Mesendoderm (in vitro differentiated cells): Measurements from ENCODE around the gene ST6GAL1.

Source experiments
- DNase-seq: peaks from one replicate; pipeline ENCODE4 v3.0.0; 2013
- H2AK5ac ChIP-seq: 2 replicates; pipeline ENCODE4 v1.6.1; 2013; ENCODE audit warnings: low read length, inconsistent platforms
- H2BK120ac ChIP-seq: 2 replicates; pipeline ENCODE4 v1.6.1; 2013; ENCODE audit warnings: low read depth, mild to moderate bottlenecking, low read length, moderate library complexity, mixed read lengths
- H2BK15ac ChIP-seq: replicated peaks from 2 replicates; pipeline ENCODE4 v1.6.1; 2013; ENCODE audit warnings: low read depth, mild to moderate bottlenecking, moderate library complexity
- H2BK5ac ChIP-seq: 2 replicates; pipeline ENCODE4 v1.6.1; 2013; ENCODE audit warnings: low read length, inconsistent platforms
- H3K18ac ChIP-seq: 2 replicates; pipeline ENCODE4 v1.6.1; 2013; ENCODE audit warnings: mild to moderate bottlenecking, low read length, mixed read lengths
- H3K23ac ChIP-seq: one replicate; pipeline ENCODE4 v1.6.1; 2013; ENCODE audit warnings: low read length
- H3K27ac ChIP-seq: 2 replicates; pipeline ENCODE4 v1.5.1; 2013; ENCODE audit warnings: low read depth, mild to moderate bottlenecking, inconsistent platforms, low read length, moderate library complexity
- H3K27me3 ChIP-seq: 2 replicates; pipeline ENCODE4 v1.6.1; 2013; ENCODE audit warnings: low read length, control low read depth, mild to moderate bottlenecking, inconsistent platforms; ENCODE audit not compliant: insufficient read depth, poor library complexity
- H3K36me3 ChIP-seq: 2 replicates; pipeline ENCODE4 v1.6.1; 2013; ENCODE audit warnings: low read length, inconsistent platforms; ENCODE audit not compliant: control insufficient read depth, insufficient read depth
- H3K4ac ChIP-seq: one replicate; pipeline ENCODE4 v1.6.1; 2013; ENCODE audit warnings: low read depth, mild to moderate bottlenecking, low read length, moderate library complexity
- H3K4me1 ChIP-seq: 2 replicates; pipeline ENCODE4 v1.6.1; 2013; ENCODE audit warnings: low read depth, low read length, inconsistent platforms; ENCODE audit not compliant: control insufficient read depth
- H3K4me2 ChIP-seq: 2 replicates; pipeline ENCODE4 v1.6.1; 2013; ENCODE audit warnings: low read length
- H3K4me3 ChIP-seq: 2 replicates; pipeline ENCODE4 v1.5.1; 2013; ENCODE audit warnings: mild to moderate bottlenecking, low read length
- H3K56ac ChIP-seq: one replicate; pipeline ENCODE4 v1.6.1; 2013; ENCODE audit warnings: low read length
- H3K79me1 ChIP-seq: 2 replicates; pipeline ENCODE4 v1.6.1; 2013; ENCODE audit warnings: low read length, inconsistent platforms
- H3K79me2 ChIP-seq: 2 replicates; pipeline ENCODE4 v1.6.1; 2013; ENCODE audit warnings: mild to moderate bottlenecking, low read length; ENCODE audit not compliant: control insufficient read depth, insufficient read depth
- H3K9ac ChIP-seq: 2 replicates; pipeline ENCODE4 v1.6.1; 2013; ENCODE audit warnings: low read length, inconsistent platforms
- H4K5ac ChIP-seq: one replicate; pipeline ENCODE4 v1.6.1; 2013; ENCODE audit warnings: low read length
- H4K8ac ChIP-seq: one replicate; pipeline ENCODE4 v1.6.1; 2013; ENCODE audit warnings: low read depth, mild to moderate bottlenecking, control low read depth, low read length, moderate library complexity
- WGBS: extraction: QIAGEN DNeasy Blood & Tissue Kit; methylation state at CpG from one replicate; pipeline ENCODE4 v1.1.7; 2013; ENCODE audit warnings: low lambda C conversion rate, missing lambda C conversion rate; ENCODE audit not compliant: insufficient coverage; ENCODE audit errors: extremely low coverage; 5-methylcytosine and 5-hydroxymethylcytosine counted together

The ST6GAL1 gene

DNA sequence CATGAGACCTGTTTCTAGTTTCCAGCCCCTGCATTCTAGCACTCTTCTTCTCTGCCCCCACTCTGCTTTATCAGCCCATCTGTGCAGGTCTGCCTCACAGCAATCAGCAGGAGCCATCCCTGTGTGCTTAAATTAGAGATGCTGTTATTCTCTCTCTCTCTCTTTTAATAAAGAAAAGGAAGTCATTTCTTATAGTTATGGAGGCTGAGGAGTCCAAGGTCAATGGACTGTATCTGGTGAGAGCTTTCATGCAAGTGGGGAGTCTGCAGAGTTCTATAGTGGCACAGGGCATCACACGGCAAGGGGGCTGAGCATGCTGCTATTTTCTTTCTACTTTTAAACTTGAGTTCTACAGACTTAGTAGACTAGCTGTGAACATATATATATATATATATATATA, 4.5 kb upstream of the ST6GAL1 start:
- H3K4me3 ChIP-seq, result no peak overlapping the region
- DNase-seq, result no peak
- no peak overlapping the region for H3K4ac ChIP-seq
- no peak overlapping the region for H2BK120ac ChIP-seq
- H3K4me1 ChIP-seq, result peaks cover 3% of the 10 kb centered on the region
- H3K79me1 ChIP-seq, result no peaks in the 10 kb centered on the region
- no peak overlapping the region for H2BK15ac ChIP-seq
- no peak overlapping the region for H3K23ac ChIP-seq
- no peak overlapping the region for H4K8ac ChIP-seq
- no peak overlapping the region for H3K9ac ChIP-seq
- no peak overlapping the region for H3K27ac ChIP-seq
- H2AK5ac ChIP-seq, result no peak overlapping the region
- WGBS, result no CpG with 5 or more reads among the region's 1 CpG
- no peak overlapping the region for H3K18ac ChIP-seq
- no peaks in the 10 kb centered on the region for H3K27me3 ChIP-seq
- no peak overlapping the region for H3K56ac ChIP-seq
- H4K5ac ChIP-seq, result no peak overlapping the region
- no peaks in the 10 kb centered on the region for H3K36me3 ChIP-seq
- H3K79me2 ChIP-seq, result no peaks in the 10 kb centered on the region
- no peak overlapping the region for H2BK5ac ChIP-seq
- H3K4me2 ChIP-seq, result no peak overlapping the region

DNA sequence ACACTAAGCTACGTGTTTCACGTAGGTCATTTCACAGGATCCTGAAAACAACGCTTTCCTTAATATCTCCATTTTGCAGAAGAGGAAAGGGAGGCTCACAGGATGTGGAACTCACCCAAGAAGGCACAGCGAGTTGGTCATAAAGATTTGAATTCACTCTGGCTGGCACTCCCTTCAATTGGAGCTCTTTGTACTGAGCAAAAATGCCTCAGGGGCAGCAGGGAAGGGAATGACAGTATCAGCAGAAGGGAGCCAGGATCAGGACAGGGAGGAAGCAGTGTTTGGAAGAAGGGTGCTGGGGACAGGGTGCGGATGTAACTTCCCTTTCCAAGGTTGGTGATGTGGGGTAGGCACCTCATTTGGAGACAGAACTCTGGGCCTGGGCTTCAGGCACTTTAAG, 1.1 kb upstream of the ST6GAL1 start:
- no peak overlapping the region for H2BK120ac ChIP-seq
- no peaks in the 10 kb centered on the region for H3K27me3 ChIP-seq
- no peak overlapping the region for H2AK5ac ChIP-seq
- H3K27ac ChIP-seq, result no peak overlapping the region
- peak; percentile 25 for DNase-seq
- no peak overlapping the region for H4K5ac ChIP-seq
- peaks cover 10% of the 10 kb centered on the region for H3K79me1 ChIP-seq
- H3K4ac ChIP-seq, result no peak overlapping the region
- WGBS, result no CpG with 5 or more reads among the region's 5 CpGs
- no peak overlapping the region for H2BK15ac ChIP-seq
- H3K36me3 ChIP-seq, result no peaks in the 10 kb centered on the region
- peaks cover 20% of the 10 kb centered on the region for H3K79me2 ChIP-seq
- H3K4me2 ChIP-seq, result no peak overlapping the region
- no peak overlapping the region for H3K23ac ChIP-seq
- peak overlapping the region; percentile 30 for H3K56ac ChIP-seq
- peaks cover 6% of the 10 kb centered on the region for H3K4me1 ChIP-seq
- H4K8ac ChIP-seq, result no peak overlapping the region
- peak overlapping the region; percentile 22 for H2BK5ac ChIP-seq
- H3K18ac ChIP-seq, result no peak overlapping the region
- no peak overlapping the region for H3K9ac ChIP-seq
- no peak overlapping the region for H3K4me3 ChIP-seq

DNA sequence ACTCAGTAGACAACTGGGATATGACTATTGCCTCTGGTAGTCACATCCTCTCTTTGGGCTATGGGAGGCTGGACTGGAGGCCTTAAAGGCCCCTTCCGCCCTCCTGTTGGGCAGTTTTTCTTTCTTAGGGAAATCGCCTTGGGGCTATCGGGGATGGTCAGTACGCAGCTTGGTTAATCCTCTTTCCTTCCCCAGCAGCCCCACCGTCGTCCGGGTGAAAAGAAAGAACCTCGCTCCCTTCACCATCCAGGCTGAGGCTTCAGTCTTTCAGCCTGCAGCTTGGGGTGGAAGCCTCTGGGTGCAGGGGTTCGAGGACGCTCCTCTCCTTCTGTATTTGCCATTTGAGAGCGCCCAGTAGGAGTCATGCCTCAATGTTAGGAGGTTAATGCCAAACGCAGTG, 641 bp upstream of the ST6GAL1 start:
- Histone ChIP-seq H3K4me2 (peak overlapping the region; percentile 45), H3K9ac (peak overlapping the region; percentile 92), H2BK15ac (no peak overlapping the region), H3K4me1 (peaks cover 6% of the 10 kb centered on the region), H4K8ac (no peak overlapping the region), H2BK5ac (peak overlapping the region; percentile 22), H3K4ac (no peak overlapping the region), H3K18ac (peak overlapping the region; percentile 5), H3K56ac (peak overlapping the region; percentile 95), H3K79me1 (peaks cover 13% of the 10 kb centered on the region), H3K36me3 (peaks cover 2% of the 10 kb centered on the region), H2BK120ac (no peak overlapping the region), H4K5ac (no peak overlapping the region), H3K27ac (no peak overlapping the region), H3K27me3 (no peaks in the 10 kb centered on the region), H3K79me2 (peaks cover 24% of the 10 kb centered on the region), H3K4me3 (no peak overlapping the region), H2AK5ac (no peak overlapping the region), H3K23ac (no peak overlapping the region)
- no peak for DNase-seq
- no CpG with 5 or more reads among the region's 12 CpGs for WGBS

DNA sequence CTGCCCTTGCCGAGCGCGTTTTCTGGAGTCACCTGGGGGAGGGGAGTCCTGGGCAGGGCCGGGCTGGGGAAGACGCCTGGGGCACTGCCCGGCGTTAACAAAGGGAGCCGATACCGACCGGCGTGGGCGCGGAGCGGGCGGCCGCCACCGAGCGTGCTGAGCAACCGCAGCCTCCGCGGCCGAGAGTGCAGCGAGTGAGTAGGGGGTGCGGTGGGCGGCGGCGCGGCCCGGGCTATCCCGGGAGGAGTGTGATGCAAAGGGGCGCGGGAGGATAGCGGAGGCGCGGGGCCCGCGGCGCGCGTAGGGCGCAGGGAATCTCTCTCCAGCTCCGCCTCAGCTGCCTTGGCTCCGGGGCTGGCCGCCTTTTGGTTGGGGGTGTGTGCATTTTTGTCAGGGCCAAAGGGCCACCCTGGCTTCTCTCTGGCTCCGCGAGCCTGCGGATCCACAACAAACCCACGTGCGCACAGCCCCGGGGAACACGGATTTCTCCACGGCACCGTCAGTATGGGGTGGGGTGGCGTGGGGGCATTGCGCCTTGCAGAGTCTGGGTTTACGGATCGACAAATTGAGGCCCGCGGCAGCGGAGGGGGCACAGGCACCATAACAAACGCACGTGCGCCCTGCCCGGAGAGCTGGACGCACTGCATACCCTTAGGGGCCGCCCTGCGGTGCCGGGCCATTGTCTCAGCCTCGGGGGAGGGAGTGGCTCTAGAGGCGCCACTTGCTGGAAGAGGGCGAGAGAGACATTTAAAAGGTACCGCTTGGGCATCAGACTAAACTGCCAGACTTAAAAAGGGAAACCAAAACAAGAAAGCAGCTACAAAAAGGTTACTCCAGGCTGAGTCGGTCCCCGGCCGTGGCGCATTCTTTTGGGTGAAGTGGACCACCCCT, 560 bp downstream of the ST6GAL1 start:
- Histone ChIP-seq H2BK5ac (peak overlapping the region; percentile 70), H3K27me3 (no peaks in the 10 kb centered on the region), H2BK15ac (no peak overlapping the region), H3K27ac (peak overlapping the region; percentile 87), H3K4me3 (peak overlapping the region; percentile 89), H3K56ac (peak overlapping the region; percentile 95), H3K18ac (peak overlapping the region; percentile 89), H3K23ac (no peak overlapping the region), H3K4me1 (peaks cover 6% of the 10 kb centered on the region), H3K4me2 (peak overlapping the region; percentile 81), H4K8ac (no peak overlapping the region), H3K79me2 (peaks cover 34% of the 10 kb centered on the region), H4K5ac (no peak overlapping the region), H2AK5ac (no peak overlapping the region), H2BK120ac (peak overlapping the region; percentile 4), H3K79me1 (peaks cover 21% of the 10 kb centered on the region), H3K36me3 (peaks cover 2% of the 10 kb centered on the region), H3K4ac (peak overlapping the region; percentile 64), H3K9ac (peak overlapping the region; percentile 92)
- peak; percentile 95 for DNase-seq
- WGBS, result no CpG with 5 or more reads among the region's 76 CpGs

DNA sequence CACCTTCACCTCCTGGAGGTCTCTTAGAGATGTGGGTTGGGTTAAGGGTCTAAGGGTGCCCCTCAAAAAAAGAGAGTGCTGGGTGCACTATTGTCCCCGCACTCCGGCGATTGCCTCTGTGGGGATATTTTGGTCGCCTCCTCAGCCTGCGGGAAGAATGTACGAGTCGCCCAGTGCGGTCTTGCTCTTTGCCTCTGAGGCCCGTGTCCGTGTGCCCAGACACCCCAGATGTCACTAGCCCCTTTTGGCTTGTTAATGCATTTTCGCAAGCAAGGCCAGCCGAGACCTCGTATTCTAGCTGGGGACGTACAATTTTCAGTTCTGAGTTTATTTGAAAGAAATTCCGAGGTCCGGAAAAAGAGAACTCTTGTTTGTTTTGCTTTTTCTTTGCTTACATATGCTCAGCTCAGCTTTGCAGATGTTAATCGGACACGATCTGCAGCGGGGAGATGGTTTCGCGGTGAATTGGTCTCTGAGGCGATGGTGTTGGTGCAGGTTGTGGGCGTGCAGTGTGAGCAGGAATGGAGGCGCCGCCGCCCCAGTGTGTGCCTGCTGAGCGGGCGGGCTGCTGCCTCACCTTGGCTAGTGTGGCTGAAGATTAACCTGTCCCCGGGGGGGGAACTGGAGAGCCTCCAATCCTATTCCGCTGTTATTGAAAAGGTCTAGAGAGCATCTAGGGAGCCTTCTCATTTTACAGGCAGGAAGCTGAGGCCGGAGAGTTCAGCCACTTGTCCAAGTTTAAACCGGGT, 1.4 kb downstream of the ST6GAL1 start:
- H3K79me1 ChIP-seq, result peaks cover 22% of the 10 kb centered on the region
- peaks cover 36% of the 10 kb centered on the region for H3K79me2 ChIP-seq
- H3K27me3 ChIP-seq, result no peaks in the 10 kb centered on the region
- peak overlapping the region; percentile 49 for H2BK5ac ChIP-seq
- H3K23ac ChIP-seq, result no peak overlapping the region
- peak overlapping the region; percentile 81 for H3K4me2 ChIP-seq
- peak overlapping the region; percentile 24 for H3K27ac ChIP-seq
- WGBS, result no CpG with 5 or more reads among the region's 32 CpGs
- H2BK15ac ChIP-seq, result no peak overlapping the region
- peak overlapping the region; percentile 89 for H3K4me3 ChIP-seq
- H3K36me3 ChIP-seq, result peaks cover 2% of the 10 kb centered on the region
- H4K5ac ChIP-seq, result no peak overlapping the region
- peak overlapping the region; percentile 92 for H3K9ac ChIP-seq
- peaks cover 6% of the 10 kb centered on the region for H3K4me1 ChIP-seq
- peak overlapping the region; percentile 72 for H3K4ac ChIP-seq
- no peak overlapping the region for H2BK120ac ChIP-seq
- DNase-seq, result peak; percentile 91
- H4K8ac ChIP-seq, result no peak overlapping the region
- H2AK5ac ChIP-seq, result no peak overlapping the region
- H3K56ac ChIP-seq, result peak overlapping the region; percentile 89
- peak overlapping the region; percentile 57 for H3K18ac ChIP-seq
